A673 (cell line): Measurements from ENCODE around the gene SIVA1.

Source experiments
- EZH2 ChIP-seq: fragments of 200-600 bp; sonication (generic); IDR thresholded peaks from 2 replicates; pipeline ENCODE4 v1.6.1; 2017; ENCODE audit warnings: borderline replicate concordance, low read depth, mild to moderate bottlenecking, mixed read lengths, antibody characterized with exemption, low read length; ENCODE audit not compliant: poor library complexity, severe bottlenecking
- TF ChIP-seq, protein P1 (sequence below): fragments of 300-800, 200-600 bp; sonication (generic); conservative IDR thresholded peaks from 2 replicates; pipeline ENCODE4 v1.5.1; 2017; ENCODE audit warnings: low read depth, mild to moderate bottlenecking, antibody characterized with exemption, low read length, moderate library complexity, mixed read lengths

DNA sequence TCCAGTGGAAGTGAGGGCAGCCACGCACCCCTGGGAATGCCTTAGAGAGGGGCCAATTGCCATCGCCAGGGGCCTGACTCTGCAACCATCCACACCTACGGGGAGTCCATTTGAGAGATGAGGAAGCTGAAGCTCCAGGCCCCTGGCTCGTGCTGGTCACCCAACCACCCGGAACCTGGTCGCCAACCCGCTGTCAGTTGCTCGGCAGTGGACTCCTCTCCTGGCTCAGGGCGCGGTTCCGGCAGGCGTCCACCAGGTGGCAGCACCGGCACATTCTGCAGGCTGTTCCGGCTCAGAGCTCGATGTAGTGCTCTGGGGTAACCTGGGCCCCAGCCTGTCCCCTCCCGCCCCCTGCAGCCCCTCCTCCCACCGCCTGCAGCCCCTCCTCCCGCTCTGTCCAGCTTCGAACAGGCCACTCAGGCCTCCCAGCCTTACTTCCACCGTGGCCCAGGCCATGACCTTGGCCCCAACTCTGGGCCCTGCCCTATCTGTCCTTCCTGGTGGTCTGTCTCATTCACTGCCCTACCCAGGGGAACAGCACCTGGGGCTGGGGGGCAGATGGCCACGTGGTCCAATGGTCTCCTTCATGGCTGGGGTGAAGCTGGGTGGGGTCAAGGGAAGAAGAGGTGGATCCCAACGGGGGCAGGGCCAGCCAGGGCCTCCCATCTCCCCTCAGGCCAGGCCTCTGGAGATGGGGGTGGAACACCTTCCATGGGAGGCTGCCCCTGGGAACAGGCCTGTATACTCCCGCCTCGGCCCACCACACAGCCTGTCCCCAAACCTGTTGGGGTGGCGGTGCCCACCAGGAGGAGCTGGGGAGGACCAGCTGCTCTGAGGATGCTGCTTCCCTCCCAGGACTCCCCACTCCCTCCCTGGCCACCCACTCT is 15.7 kb downstream of the SIVA1 start:
- TF ChIP-seq, protein P1, sequence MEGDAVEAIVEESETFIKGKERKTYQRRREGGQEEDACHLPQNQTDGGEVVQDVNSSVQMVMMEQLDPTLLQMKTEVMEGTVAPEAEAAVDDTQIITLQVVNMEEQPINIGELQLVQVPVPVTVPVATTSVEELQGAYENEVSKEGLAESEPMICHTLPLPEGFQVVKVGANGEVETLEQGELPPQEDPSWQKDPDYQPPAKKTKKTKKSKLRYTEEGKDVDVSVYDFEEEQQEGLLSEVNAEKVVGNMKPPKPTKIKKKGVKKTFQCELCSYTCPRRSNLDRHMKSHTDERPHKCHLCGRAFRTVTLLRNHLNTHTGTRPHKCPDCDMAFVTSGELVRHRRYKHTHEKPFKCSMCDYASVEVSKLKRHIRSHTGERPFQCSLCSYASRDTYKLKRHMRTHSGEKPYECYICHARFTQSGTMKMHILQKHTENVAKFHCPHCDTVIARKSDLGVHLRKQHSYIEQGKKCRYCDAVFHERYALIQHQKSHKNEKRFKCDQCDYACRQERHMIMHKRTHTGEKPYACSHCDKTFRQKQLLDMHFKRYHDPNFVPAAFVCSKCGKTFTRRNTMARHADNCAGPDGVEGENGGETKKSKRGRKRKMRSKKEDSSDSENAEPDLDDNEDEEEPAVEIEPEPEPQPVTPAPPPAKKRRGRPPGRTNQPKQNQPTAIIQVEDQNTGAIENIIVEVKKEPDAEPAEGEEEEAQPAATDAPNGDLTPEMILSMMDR: peak; percentile 86
- no peak for TF ChIP-seq EZH2
